Heart left ventricle (tissue), 13 donors: ENCODE results near the gene PSORS1C1.

Experiments
- CTCF ChIP-seq, 12 donors: fragments of 200-600 bp; sonication (generic) in 4 of 12; IDR thresholded peaks; one replicate each; pipeline versions ENCODE4 v1.5.0 to v1.8.0; 2018 to 2022; ENCODE audit warnings: antibody characterized with exemption in 12 of 12, mild to moderate bottlenecking in 5 of 12
- POLR2A ChIP-seq, 2 donors: fragments of 450-650 bp; IDR thresholded peaks; one replicate each; pipeline ENCODE4 v1.6.1; 2017; ENCODE audit warnings: antibody characterized with exemption in 2 of 2, mild to moderate bottlenecking in 2 of 2, moderate library complexity in 2 of 2
- donor health status: ischemic (EF 13 %, LVEDD 7.1; RV severe dilation, severe dysfunction).
- donor health status: DM: no; HTN: yes; CAD: no.
- donor health status: DM: no; HTN: no; CAD: no.
- donor health status: ischemic (EF 25% LVEDD 6.9; RV normal size, moderate dysfunction).
- donor health status: ischemic (EF 25% LVEDD 5.7; RV mildly dilated, moderate dysfunction).
- donor health status: ischemic (EF 35%, LVEDD 5.7; RV mildly dilated, moderate dysfunction).
- donor health status: nonischemic (EF 11% LVEDD 7.7; RV severe dilation, severe dysfunction).
- donor health status: DM: yes; HTN: yes; CAD: no.
- donor health status: PGD.
- donor health status: ischemic (EF 29% LVEDD 5.4; RV normal size, mild dysfunction).
- donor health status: nonischemic (EF 23%, LVEDD 6.1; RV moderate dilation, normal function).

GRCh38 chr6:31152781-31153180 is 38.2 kb downstream of the PSORS1C1 start:
- TF ChIP-seq CTCF (IDR thresholded peaks at IDR 0.05) (no peak), POLR2A (IDR thresholded peaks at IDR 0.05) (no peak)
